CD4-positive, alpha-beta T cell treated with Interleukin-6 for 4 hours (primary cell): ENCODE results near the gene KRT222.

Source experiments
- DNase-seq: peaks from one replicate; pipeline ENCODE4 v3.0.0-alpha.2; 2020; ENCODE audit warnings: mixed read lengths

KRT222 gene

GRCh38 chr17:40614431-40615067 lies 50.4 kb downstream of the KRT222 start:
- DNase-seq: no peak

- no peak for DNase-seq
Measured at GRCh38 chr17:40613467-40614154, 51.4 kb downstream of the KRT222 start.

GRCh38 chr17:40612599-40613244 lies 52.3 kb downstream of the KRT222 start:
- peak; percentile 95 for DNase-seq

DNA sequence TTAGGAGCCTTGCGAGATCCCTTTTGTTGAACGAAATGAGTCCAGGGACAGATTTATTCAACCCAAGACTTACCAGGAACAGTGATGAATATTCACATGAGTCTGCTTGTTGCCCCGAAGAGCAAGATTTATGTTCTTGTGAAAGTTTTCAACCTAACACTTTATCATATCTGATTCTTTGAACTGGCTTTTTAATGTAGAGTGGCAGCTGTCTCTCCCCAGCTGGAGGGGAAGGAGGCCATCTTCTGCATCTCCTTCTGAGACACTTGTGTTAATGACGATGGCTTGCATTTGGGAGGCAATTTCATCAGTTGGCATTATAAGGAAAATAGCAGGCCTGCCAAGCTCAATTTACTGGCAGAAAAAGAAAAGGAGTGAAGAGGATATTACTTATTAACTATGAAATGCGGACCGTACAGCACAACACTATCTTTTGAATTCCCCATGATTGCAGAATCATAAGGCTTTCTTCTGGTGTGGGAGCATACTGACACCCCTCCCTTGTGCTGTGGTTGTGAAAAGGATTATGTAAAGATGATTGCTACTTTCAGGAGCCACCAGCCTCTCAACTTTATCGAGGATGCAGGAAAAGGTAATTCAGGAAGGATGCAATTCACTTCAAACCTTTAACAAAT lies 53.0 kb downstream of the KRT222 start:
- DNase-seq: no peak

GRCh38 chr17:40610359-40610758 lies 54.6 kb downstream of the KRT222 start:
- DNase-seq: no peak

- DNase-seq: peak; percentile 34
Measured at GRCh38 chr17:40608061-40608581, 56.9 kb downstream of the KRT222 start.

- peak; percentile 82 for DNase-seq
Measured at GRCh38 chr17:40607641-40608040, 57.3 kb downstream of the KRT222 start.

DNA sequence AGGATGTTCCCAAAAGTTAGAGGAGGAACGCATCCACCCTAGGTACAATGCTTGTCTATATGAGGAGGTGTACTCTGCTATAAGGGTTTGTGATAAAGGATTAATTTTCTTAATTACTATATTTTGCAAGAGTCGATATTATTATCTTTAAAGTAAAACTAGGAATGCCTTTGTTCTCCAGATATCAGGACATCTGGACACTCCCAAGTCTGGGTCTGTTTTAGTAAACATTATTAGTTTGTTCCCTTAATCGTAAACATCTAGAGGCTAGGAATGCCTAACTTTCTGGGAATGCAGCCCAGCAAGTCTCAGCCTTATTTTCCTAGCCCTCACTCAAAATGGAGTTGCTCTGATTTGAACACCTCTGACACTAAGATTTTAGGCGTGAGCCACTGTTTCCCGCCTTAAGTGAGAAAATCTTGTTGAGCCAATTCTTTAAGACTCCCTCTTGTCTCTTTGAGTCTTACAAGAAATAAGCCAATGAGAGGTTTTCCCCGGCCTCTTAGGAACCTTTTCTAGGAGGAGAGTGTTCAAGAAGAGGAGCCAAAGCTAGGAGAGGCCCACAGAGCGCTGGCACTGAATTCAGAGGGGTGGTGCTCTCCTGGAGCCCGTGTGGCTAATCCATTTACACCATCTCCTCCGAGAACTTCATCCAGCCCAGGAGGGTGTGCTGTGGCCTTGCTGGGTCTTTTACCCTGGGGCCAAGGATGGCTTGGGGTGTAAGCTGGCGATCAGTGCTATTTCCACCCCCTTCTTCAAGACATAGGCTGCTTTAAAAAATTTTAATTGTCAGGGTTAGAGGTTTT lies 58.2 kb downstream of the KRT222 start:
- DNase-seq: no peak

GRCh38 chr17:40605306-40605705 lies 59.7 kb downstream of the KRT222 start:
- DNase-seq: peak; percentile 85
